NOMO-1 (cell line): Measurements from ENCODE around the gene CLRN2.

ENCODE experiments used
- DNase-seq, 2 experiments: peaks; one replicate each; lab custom pipeline; 2025; ENCODE audit not compliant: unreplicated experiment in 2 of 2; lab: John Stamatoyannopoulos, UW

The CLRN2 gene, protein sequence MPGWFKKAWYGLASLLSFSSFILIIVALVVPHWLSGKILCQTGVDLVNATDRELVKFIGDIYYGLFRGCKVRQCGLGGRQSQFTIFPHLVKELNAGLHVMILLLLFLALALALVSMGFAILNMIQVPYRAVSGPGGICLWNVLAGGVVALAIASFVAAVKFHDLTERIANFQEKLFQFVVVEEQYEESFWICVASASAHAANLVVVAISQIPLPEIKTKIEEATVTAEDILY

DNA sequence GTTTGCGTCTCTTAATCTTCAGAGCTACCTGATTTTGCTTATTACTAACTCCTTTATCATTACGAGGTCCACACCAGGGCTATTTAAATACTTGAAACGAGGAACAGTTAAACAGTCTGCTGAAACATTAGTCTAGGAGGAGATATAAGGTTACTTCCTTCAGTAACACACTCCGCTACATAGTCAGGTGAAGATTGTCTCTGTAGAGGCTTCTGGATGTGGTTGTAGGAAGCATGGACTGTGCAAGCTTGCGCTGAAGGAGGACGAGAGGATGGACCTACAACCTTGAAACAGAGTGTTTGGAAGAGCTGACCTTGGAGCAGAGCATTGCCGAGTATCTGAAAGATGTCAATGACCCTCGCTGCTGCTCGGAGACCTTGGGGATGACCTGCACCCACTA lies at the start of gene CLRN2:
Gene CLRN2, plus strand, starts transcription at position 301 of the 400 bp plus-strand sequence. CDS start 102 bp downstream, outside the sequence.
- DNase-seq, result no peak

DNA sequence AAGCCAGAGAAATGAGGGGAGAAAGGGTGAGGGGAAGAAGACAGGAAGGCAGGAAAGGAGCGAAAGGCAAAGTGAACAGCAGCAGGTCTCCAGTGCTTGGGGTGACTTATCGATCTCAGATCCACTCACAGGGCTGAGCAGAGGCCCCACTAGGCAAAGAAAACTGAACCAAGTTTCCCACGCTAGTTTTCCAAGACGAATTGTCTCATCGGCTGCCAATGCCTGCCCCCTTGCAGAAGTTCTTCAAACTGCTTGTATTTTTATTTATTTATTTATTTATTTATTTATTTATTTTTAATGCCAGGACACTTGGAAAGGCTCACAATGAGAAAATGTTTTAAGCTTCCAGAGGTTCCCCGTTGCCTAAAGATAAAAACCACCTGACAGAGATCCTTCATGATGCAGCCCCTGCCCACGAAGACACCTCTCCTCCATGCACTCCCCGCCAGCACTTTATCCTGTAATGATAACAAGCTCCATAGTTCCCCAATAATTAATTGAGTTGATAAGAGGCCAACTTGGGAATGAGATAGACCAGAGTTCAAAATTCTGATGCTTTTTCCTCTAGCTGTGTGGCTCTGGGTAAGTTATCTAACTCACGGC lies 46.2 kb upstream of the CLRN2 start:
- DNase-seq, result no peak

DNA sequence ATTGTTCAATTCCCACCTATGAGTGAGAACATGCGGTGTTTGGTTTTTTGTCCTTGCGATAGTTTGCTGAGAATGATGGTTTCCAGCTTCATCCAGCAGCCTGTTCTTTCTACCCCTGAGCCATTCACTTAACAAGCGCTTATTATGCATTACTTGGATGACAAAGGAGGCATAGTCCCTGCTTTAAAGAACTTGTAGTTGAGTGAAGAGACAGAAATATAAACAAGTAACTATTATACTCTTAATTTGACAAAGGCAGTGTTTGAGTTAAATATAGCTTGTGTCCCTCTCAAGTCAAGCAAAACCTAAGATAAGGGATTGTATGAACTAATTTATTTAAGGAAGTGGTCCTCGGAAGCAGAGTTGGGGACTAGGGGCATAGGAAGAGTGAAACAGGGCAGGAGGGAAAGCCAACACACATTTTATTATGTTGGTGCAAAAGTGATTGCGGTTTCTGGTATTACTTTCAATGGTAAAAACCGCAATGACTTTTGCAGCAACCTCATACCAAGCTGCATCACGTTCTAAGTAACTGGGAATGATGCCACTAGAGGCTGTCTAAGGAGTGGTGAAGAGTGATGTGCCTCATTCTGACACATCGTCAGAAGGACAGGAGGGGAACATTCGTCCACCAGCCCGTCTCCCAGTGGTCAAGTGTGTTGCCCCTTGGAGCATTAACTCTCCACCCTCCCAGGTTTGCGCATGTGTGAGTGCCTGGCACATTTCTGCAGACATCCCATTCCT lies 44.9 kb upstream of the CLRN2 start:
- no peak for DNase-seq

DNA sequence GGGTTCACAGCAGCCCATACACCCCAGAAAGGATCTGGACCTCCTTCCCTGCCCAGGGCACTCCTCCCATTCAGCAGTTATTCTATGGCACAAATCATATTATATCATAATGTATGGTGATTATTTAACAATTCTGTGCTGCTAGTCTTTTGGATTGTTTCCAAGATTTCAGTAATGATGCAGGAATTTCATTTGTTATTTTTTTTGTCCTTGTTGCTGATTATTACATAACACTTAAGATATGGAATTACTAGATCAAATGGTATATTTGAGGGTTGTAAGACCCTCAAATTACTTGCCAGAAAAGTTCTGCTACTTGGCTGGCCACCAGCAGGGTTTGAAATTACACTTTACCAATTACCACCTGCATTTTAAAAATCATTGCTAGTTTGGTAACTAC lies 39.5 kb upstream of the CLRN2 start:
- DNase-seq, result no peak

DNA sequence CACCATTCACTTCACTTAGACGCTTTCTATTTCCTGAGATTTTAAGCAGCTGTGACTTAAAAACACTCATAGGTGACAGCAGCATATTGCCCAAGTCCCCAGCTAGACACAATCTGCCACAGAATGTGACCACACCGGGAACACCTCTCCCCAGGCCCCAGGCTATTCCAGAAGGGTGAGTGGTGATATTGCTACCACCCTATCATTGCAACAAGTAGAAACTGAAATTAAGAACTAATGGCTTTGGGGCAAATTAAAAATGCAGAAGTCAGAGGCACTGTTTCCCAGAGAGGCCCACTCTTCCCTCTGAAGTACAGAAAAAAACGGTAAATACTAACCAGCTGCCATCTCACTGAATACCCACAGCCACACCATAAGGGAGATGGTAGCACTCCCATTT lies 38.1 kb upstream of the CLRN2 start:
- peak; percentile 95 to 99 for DNase-seq

DNA sequence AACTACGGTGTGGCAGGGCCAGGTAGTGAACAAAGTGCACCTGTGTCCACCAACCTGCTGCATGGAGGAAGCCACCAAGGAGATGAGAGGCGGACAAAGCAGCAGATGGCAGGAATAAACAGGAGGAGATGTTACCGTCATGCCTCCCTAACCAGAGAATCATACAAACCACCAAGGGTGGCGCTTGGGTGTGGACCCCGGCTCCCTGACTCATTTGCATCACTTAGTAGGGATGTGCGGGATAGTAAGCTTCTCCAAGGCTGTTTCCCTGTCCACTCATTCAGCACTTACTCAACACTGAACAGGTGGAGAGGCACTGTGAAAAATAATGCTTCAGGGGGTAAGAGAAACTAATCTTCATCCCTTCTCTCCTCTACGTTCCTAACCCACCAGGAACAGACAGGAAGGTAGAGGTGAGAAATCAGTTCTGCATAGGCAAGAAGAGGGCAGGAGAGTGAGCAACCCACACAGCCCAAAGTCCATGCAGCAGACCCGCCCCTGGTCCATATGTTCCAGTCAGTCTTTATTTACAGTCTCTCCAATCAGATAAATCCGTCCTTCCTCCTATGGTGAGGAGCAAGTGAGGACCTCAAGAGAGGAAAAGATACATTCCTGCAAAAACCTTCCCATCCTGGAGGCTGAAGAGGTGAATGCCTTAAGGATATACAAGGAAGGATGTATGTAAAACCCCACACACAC lies 37.0 kb upstream of the CLRN2 start:
- DNase-seq, result no peak

DNA sequence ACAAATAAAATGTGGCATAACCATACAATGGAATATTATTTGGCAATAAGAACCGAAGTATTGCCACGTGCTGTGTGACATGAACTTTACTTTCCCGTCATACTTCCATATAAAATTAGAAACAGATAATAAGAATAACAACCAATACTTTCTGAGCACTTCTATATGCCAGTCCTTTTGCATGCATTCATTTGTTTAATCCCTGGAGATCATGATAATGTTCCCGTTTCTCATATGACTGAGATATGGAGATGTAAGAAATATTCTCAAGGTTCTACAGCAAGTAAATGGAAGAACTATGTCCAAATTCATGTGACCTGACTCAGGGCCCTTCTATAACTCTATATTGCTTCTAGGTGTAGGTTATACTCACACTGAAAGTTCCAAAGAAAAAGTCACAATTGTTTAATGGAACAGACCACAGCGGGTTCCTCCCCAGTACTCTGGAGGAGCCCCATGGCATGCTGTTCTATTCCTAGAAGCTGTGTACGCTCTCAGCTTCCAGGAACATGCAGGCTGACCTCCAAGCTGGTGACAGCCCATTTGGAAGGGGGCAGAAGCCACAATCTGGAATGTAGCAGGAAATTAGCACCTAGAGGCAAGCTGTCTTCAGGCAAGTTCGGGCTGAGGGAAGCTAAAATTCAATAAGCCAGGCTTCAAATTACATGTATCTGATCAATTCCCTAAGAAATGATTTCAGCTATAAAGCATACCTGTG lies 34.6 kb upstream of the CLRN2 start:
- no peak for DNase-seq

DNA sequence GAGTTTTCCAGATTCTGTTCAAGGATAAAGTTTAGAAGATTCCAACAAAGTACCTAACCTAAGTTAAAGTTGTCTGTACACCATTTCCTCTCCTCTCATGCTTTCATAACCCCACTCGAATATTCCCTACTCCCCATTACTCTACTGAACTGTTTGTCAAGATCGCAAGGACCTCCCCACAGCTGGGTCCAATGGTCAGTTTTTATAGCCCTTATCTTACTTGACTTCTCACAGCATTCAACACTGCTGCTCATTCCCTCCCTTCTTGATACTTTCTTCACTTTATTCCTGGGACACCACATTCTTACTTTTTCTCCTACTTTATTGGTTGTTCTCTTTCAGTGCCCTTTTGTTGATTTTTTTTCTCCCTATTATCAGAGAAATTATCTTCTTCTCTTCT lies 34.0 kb upstream of the CLRN2 start:
- DNase-seq, result no peak

DNA sequence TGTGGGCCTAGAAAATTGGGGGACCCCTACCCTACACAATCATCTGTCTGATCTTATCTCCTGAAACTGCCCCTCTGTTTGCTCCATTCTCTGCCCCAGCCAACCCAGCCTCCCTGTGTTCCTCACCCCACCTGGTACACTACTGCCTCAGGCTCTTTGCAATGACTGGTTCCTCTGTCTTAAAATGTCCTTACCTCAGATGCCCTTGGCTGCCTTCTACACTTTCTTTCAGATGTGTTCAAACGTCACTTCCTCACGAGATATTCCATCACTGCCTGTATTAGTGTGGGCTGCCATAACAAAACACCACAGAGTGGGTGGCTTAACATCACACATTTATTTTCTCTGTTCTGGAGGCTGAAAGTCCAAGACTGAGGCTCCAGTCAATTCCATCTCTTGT lies 32.2 kb upstream of the CLRN2 start:
- DNase-seq, result no peak

DNA sequence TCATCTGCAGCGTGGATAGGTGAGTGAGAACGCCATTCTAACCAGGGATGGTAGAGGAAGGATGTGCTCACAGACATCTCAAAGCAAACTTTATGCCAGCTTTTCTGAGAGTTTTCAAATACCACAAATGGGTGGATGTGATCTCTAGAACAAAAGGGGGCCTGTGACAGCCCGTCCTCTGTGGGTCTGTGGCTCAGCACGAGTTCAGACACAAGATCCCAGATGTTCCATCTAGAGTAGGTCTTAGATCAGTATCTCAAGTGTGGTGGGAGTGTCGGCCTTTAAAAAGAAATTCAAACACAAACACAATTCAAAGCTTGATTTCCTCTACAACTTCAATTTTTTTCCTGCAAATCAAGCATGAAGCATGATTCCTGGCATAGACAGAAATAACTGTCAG lies 25.8 kb upstream of the CLRN2 start:
- no peak for DNase-seq

DNA sequence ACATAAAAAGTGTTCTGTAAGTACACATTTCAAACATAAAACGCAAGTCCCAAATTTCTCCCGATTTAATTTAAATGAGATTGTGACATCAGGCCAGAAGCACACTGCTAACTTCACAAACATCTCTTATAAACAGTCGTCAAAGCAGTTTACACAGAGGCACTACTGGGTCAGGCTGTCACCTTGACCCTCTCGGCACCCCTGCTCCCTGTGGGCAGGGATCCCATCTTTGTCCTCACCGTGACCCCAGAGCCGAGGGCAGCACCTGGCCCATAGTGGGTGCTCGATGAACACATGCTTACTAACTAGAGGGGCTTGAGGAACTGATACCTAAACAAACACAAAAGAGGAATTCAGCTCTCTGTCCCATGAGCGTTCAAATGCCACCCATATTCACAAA lies 25.2 kb upstream of the CLRN2 start:
- DNase-seq, result no peak

DNA sequence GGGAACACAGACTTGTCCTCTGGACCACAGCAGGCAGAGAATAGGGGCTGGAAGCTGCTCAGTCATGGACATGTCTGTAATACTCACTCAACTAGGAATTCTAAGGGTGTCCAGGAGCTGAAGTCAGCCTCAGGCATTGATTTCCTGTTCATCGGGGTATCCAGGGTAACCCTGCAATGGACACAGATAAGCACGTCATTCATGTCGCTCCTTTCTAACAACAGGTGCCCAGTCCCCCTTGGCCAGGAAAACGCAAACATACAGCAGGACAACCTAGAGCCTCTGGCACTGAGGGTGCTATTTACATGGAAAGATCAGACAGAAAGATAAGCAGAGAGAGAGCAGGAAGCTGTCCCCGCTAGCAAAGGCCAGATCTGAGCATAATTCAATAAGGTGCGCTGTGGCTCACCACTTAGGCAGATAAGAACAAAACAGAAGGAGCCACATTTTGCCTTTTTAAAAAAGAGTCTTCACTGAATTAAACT lies 24.3 kb upstream of the CLRN2 start:
- DNase-seq, result no peak

DNA sequence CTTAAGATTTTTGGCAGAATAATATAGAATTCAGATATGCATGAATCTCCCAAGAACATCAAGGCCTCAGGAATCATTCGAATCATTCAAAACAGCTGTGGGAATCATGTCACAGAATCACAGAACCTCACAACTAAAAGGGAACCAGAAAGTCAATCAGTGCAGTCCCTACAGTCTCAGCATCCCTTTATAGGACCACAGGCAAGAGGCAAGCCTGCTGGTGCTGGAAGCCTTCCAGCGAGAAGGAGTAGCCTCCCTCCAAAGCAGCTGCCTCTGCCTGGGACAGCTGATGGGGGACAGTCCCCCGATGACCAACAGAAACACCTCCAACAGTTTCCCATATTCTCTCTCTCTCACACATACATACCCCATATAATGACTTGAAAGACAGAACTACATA lies 23.8 kb upstream of the CLRN2 start:
- DNase-seq, result no peak

DNA sequence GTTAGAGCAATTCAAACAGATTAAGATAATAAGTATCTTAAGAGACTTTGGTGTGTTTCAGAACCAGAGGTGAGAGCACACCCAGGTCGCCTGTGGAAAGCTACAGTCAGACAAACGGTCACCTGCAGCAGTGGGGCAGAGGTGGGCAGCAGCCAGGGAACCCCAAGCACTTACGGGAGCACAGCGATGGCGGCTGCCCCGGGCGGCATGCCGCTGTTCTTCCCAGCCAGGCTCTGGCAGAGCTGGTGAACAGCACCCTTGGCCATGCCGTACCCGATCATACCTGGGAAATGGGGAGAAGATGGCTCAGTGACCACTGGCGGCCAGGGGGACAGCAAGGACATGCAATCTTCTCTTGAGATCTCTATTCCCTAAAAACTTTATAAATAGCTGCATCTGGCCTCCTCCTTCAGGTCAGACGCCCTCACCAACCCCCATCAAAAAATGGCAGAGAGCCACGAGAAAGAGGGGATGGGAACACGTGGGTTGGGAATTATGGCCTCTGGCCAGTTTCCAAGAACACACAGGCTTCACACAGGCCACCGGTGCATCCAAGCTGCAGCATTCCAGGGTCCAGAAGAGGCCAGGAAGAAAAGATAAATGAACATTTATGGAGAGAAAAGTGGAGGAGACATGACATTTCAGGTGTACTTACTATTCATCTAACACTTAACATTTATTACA lies 22.8 kb upstream of the CLRN2 start:
- DNase-seq, result no peak

DNA sequence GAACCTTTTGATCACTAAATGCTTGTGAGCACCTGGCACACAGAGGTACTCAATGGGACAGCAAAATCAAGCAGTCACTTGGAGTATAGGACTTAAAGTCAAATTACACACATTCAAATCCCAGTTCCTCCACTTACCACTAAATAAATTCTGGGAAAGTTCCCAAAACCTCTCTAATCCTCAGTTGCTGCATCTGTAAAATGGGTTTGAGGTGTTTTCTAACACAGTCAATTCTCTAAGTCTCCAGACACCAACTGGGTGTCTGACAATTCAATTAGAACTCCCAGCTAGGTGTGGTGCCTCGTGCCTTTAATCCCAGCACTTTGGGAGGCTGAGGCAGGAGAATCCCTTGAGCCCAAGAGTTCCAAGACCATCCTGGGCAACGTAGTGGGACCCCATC lies 22.1 kb upstream of the CLRN2 start:
- DNase-seq, result no peak

DNA sequence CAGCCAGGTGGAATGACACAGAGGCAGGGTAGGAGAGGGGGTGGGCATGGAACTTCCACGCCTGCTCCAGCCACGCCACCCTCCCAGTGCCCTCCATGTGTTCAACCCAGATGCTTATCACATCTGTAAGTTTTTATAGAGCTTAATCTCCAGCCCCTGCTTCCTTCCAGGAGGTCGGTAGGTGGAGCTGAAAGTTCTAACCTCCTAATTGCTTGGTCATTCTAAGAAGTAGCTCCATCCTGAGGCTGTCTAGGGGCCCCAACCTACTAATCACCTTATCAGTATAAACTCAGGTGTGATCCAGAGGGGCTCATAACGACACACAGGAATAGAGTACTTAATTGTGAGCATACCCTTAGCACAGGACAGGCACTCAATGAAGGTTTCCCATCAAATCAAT lies 21.3 kb upstream of the CLRN2 start:
- DNase-seq, result no peak

DNA sequence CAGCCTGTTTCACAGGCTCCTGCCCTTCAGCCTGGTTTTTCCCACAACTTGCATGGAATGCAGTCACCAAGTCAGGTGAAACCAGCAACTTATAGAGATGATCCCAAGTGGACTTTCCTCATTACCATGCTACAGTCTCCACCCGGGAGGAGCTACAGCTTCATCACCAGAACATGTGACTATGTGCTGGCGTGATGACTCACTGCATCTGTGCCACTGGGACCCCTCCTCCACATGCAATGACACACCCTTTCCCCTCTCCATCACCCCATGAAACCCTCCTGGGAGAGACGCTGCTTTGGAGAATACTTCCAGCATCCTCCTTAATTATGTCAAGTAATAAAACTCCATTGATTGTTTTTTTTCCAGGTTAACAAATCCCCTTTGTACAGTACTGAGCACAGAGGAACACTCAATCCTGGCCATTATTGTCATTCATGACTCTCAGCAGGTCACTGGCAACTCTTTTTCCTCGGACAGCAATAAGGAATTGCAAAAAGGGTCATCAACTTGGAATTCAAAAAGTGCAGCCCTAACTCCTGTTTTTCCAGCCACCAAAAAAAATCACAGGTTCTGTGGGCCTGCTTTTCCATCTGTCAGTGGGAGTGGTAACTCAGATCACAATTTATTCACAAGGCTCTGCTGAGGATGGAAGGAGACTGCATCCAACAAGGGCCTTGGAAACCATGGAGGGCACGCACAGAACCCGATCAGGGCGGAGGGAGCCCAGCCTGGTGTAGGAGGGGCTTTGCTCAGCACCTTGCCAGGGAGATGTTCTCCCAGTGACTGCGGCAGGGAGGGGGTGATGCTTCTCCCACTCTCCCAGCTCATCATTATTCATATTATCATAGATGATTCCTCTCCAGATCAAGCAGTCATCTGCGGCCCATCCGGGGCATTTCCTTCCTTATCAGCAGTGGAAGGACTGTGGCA lies 20.4 kb upstream of the CLRN2 start:
- no peak for DNase-seq

DNA sequence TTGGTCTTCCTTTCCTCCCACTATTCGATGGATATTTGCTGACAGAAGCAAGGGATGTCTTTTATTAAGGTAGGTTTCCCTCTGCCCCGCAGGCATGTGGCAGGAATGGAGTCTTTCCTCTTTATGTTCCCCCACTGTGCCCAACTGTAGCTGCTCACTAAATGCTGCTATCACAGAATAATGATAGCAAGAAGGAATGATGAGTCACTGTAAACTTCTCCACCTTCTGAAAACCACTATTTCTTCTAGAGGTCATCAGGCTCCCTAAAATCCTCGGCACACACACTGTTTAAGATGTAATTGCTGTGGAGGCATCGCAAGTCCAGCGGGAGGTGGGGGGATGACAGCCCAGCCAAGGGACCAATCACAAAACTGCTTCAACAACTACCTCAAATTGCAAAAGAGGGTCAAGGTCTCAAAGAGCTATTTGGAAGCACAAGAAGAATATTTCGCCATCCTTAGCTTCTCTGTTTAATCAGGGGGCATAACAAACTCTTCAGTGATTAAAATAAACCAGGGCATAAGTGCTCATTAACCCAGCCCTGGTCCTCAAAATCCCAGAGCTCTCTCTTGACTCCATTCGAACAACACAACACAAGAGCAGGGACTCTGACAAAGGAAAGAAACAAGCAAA lies 17.0 kb upstream of the CLRN2 start:
- DNase-seq, result peak; percentile 58 to 70

DNA sequence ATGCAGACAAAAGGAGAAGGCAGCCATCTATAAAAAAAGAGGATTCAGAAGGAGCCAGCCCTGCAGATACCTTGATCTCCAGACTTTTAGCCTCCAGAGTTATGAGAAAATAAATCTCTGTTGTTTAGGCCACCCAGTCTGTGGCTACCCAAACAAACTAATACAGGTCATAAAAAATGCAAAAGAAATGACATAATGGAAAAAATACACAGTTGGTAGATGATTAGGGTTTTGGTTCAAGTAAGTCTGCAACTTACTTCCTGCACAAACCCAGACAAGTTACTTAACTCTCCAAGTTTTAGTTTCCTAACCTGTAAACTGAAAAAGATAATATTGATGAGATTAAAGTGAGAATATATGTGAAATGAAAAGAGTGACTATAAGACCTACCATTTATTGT lies 14.4 kb upstream of the CLRN2 start:
- DNase-seq, result no peak
